ENCODE measurements around the gene TTC28.

The TTC28 gene

GRCh38 chr22:28448625-28449024 is 231.0 kb downstream of the TTC28 start (continued):
- TF ChIP-seq ZNF175 (tag by site-specific recombination; IDR thresholded peaks at IDR 0.05) (no peak), ZNF280D (tag by site-specific recombination; IDR thresholded peaks at IDR 0.05) (no peak), ZNF600 (tag by site-specific recombination; IDR thresholded peaks at IDR 0.05) (no peak), ZNF155 (tag by site-specific recombination; IDR thresholded peaks at IDR 0.05) (no peak)
- TF ChIP-seq, protein P1, sequence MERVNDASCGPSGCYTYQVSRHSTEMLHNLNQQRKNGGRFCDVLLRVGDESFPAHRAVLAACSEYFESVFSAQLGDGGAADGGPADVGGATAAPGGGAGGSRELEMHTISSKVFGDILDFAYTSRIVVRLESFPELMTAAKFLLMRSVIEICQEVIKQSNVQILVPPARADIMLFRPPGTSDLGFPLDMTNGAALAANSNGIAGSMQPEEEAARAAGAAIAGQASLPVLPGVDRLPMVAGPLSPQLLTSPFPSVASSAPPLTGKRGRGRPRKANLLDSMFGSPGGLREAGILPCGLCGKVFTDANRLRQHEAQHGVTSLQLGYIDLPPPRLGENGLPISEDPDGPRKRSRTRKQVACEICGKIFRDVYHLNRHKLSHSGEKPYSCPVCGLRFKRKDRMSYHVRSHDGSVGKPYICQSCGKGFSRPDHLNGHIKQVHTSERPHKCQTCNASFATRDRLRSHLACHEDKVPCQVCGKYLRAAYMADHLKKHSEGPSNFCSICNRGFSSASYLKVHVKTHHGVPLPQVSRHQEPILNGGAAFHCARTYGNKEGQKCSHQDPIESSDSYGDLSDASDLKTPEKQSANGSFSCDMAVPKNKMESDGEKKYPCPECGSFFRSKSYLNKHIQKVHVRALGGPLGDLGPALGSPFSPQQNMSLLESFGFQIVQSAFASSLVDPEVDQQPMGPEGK (tag by site-specific recombination; IDR thresholded peaks at IDR 0.05): no peak
- TF ChIP-seq, protein P2, sequence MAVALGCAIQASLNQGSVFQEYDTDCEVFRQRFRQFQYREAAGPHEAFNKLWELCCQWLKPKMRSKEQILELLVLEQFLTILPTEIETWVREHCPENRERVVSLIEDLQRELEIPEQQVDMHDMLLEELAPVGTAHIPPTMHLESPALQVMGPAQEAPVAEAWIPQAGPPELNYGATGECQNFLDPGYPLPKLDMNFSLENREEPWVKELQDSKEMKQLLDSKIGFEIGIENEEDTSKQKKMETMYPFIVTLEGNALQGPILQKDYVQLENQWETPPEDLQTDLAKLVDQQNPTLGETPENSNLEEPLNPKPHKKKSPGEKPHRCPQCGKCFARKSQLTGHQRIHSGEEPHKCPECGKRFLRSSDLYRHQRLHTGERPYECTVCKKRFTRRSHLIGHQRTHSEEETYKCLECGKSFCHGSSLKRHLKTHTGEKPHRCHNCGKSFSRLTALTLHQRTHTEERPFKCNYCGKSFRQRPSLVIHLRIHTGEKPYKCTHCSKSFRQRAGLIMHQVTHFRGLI (tag by site-specific recombination; IDR thresholded peaks at IDR 0.05): no peak

GRCh38 chr22:28444659-28445058 is 235.0 kb downstream of the TTC28 start:
- no peak overlapping the region for H3K27ac ChIP-seq (ENCODE audit: extremely low read depth, low read depth, low read length)
- no peak overlapping the region for H3K4me3 ChIP-seq (ENCODE audit: low read depth, low read length)
- no peaks in the 10 kb centered on the region for H3K9me3 ChIP-seq (ENCODE audit: control insufficient read depth, insufficient read depth, low read depth, low read length)
- ChIA-PET POLR2A (no interaction called here), CTCF (interaction anchor here (0.9 to 1.3 kb wide), 3 partner anchors 63 to 424 kb away, joined by 3 to 5 read pairs (median 3); no protein-coding TSS in a partner anchor)
- peaks cover 18% of the 10 kb centered on the region for H3K4me1 ChIP-seq (ENCODE audit: control insufficient read depth, insufficient read depth, low read length)
- no peaks in the 10 kb centered on the region for H3K36me3 ChIP-seq (ENCODE audit: control insufficient read depth in 2 of 2, insufficient read depth in 1 of 2, low read length in 2 of 2)
- TF ChIP-seq ZNF692 (tag by site-specific recombination; IDR thresholded peaks at IDR 0.05): no peak
- TF ChIP-seq OSR2 (tag by site-specific recombination; IDR thresholded peaks at IDR 0.05): no peak
- TF ChIP-seq, protein P3, sequence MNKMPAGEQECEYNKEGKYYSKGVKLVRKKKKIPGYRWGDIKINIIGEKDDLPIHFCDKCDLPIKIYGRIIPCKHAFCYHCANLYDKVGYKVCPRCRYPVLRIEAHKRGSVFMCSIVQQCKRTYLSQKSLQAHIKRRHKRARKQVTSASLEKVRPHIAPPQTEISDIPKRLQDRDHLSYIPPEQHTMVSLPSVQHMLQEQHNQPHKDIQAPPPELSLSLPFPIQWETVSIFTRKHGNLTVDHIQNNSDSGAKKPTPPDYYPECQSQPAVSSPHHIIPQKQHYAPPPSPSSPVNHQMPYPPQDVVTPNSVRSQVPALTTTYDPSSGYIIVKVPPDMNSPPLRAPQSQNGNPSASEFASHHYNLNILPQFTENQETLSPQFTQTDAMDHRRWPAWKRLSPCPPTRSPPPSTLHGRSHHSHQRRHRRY (tag by site-specific recombination; IDR thresholded peaks at IDR 0.05): no peak
- TF ChIP-seq ZNF404 (tag by site-specific recombination; IDR thresholded peaks at IDR 0.05): no peak
- no peak for TF ChIP-seq ZNF175 (tag by site-specific recombination; IDR thresholded peaks at IDR 0.05)
- TF ChIP-seq BCL11B (tag by site-specific recombination; IDR thresholded peaks at IDR 0.05; ENCODE audit: low read depth): no peak
- TF ChIP-seq ZNF140 (tag by site-specific recombination; IDR thresholded peaks at IDR 0.05): no peak
- TF ChIP-seq ZNF654 (tag by site-specific recombination; IDR thresholded peaks at IDR 0.05; ENCODE audit: low read depth): no peak
- TF ChIP-seq, protein P4, sequence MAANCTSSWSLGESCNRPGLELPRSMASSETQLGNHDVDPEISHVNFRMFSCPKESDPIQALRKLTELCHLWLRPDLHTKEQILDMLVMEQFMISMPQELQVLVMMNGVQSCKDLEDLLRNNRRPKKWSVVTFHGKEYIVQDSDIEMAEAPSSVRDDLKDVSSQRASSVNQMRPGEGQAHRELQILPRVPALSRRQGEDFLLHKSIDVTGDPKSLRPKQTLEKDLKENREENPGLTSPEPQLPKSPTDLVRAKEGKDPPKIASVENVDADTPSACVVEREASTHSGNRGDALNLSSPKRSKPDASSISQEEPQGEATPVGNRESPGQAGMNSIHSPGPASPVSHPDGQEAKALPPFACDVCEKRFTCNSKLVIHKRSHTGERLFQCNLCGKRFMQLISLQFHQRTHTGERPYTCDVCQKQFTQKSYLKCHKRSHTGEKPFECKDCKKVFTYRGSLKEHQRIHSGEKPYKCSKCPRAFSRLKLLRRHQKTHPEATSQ (tag by site-specific recombination; IDR thresholded peaks at IDR 0.05): no peak
- no peak for TF ChIP-seq EGR2 (tag by site-specific recombination; IDR thresholded peaks at IDR 0.05; ENCODE audit: low read depth)

Data from HEK293 (cell line).